Measurements from ENCODE around the gene CARD11. TPM values are rescaled to one million over a fixed set of nuclear protein-coding genes. Genes with fewer than 3 reads are reported as not detected.

The CARD11 gene
- polyA plus RNA-seq, 4 donors, result 1.1 to 2.3 (median 1.3) TPM

GRCh38 chr7:2985866-2986265, 57.8 kb downstream of the CARD11 start:
- no peak for DNase-seq (ENCODE audit: low read depth in 4 of 4, low spot score in 2 of 4)

GRCh38 chr7:2984091-2984490, 59.6 kb downstream of the CARD11 start:
- DNase-seq (ENCODE audit: low read depth in 4 of 4, low spot score in 2 of 4), result no peak

GRCh38 chr7:2983586-2983985, 60.1 kb downstream of the CARD11 start:
- no peak for DNase-seq (ENCODE audit: low read depth in 4 of 4, low spot score in 2 of 4)

- DNase-seq (ENCODE audit: low read depth in 4 of 4, low spot score in 2 of 4), result no peak
These were observed 60.8 kb downstream of the CARD11 start for GRCh38 chr7:2982831-2983230.

- DNase-seq (ENCODE audit: low read depth in 4 of 4, low spot score in 2 of 4), result no peak
These were observed 61.3 kb downstream of the CARD11 start for GRCh38 chr7:2982401-2982800.

GRCh38 chr7:2981103-2981480, 62.6 kb downstream of the CARD11 start:
- DNase-seq (ENCODE audit: low read depth in 4 of 4, low spot score in 2 of 4), result no peak

- DNase-seq (ENCODE audit: low read depth in 4 of 4, low spot score in 2 of 4), result no peak
These were observed 63.1 kb downstream of the CARD11 start for GRCh38 chr7:2980401-2981102.

- DNase-seq (ENCODE audit: low read depth in 4 of 4, low spot score in 2 of 4), result no peak
These were observed 63.7 kb downstream of the CARD11 start for GRCh38 chr7:2979951-2980350.

- no peak for DNase-seq (ENCODE audit: low read depth in 4 of 4, low spot score in 2 of 4)
These were observed 64.5 kb downstream of the CARD11 start for GRCh38 chr7:2979201-2979631.

GRCh38 chr7:2978408-2978807, 65.3 kb downstream of the CARD11 start:
- DNase-seq (ENCODE audit: low read depth in 4 of 4, low spot score in 2 of 4), result peak in 2 of 4 donors; percentile 16 to 32

GRCh38 chr7:2975821-2976371, 67.8 kb downstream of the CARD11 start:
- no peak for DNase-seq (ENCODE audit: low read depth in 4 of 4, low spot score in 2 of 4)

GRCh38 chr7:2974093-2974819, 69.4 kb downstream of the CARD11 start:
- no peak for DNase-seq (ENCODE audit: low read depth in 4 of 4, low spot score in 2 of 4)

GRCh38 chr7:2972835-2973161, 70.9 kb downstream of the CARD11 start:
- no peak for DNase-seq (ENCODE audit: low read depth in 4 of 4, low spot score in 2 of 4)

- DNase-seq (ENCODE audit: low read depth in 4 of 4, low spot score in 2 of 4), result no peak
These were observed 71.5 kb downstream of the CARD11 start for GRCh38 chr7:2971914-2972834.

GRCh38 chr7:2970861-2971260, 72.8 kb downstream of the CARD11 start:
- no peak for DNase-seq (ENCODE audit: low read depth in 4 of 4, low spot score in 2 of 4)

- no peak for DNase-seq (ENCODE audit: low read depth in 4 of 4, low spot score in 2 of 4)
These were observed 73.4 kb downstream of the CARD11 start for GRCh38 chr7:2970307-2970664.

- no peak for DNase-seq (ENCODE audit: low read depth in 4 of 4, low spot score in 2 of 4)
These were observed 74.0 kb downstream of the CARD11 start for GRCh38 chr7:2969398-2970306.

- DNase-seq (ENCODE audit: low read depth in 4 of 4, low spot score in 2 of 4), result no peak
These were observed 74.9 kb downstream of the CARD11 start for GRCh38 chr7:2968616-2969397.

- no peak for DNase-seq (ENCODE audit: low read depth in 4 of 4, low spot score in 2 of 4)
These were observed 75.5 kb downstream of the CARD11 start for GRCh38 chr7:2968176-2968575.
